ENCODE measurements around the gene SCAF1.
"Not testable (repeated sequence)": the region's sequence is repeated elsewhere in the genome, so short reads cannot be mapped to it uniquely, and the experiment has no call there.

DNA sequence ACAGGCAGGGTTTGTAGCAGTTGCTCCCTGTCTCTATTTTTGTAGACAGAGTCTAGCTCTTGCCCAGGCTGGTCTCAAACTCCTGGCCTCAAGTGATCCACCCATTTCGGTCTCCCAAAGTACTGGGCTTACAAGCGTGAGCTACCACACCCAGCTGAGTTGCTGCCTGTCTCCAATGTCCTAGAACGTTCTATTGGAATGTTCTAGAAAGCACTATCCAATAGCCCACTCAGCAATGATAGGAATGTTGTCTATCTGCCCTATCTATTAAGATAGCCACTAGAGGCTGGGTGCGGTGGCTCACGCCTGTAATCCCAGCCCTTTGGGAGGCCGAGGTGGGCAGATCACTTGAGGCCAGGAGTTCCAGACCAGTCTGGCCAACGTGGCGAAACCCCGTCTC, 8.7 kb upstream of the SCAF1 start:
- TF ChIP-seq CTCF, POLR2A (IDR thresholded peaks at IDR 0.05): not testable (repeated sequence)

Data from right lobe of liver (tissue), 4 donors.